OCI-LY1 (cell line): ENCODE data around the gene RNFT2.

ENCODE experiments used
- H2AFZ ChIP-seq: fragments of 200-600 bp; sonication (generic), shearing (Covaris generic); 2 replicates; pipeline ENCODE4 v1.6.0; 2014; ENCODE audit warnings: antibody characterized with exemption, mild to moderate bottlenecking, low read length
- H3F3A ChIP-seq: fragments of 200-600 bp; sonication (generic), shearing (Covaris generic); 2 replicates; pipeline ENCODE4 v1.6.0; 2014; ENCODE audit warnings: mild to moderate bottlenecking, antibody characterized with exemption, low read length, moderate library complexity; ENCODE audit not compliant: insufficient read depth
- H3K27ac ChIP-seq: fragments of 200-600 bp; sonication (generic); 2 replicates; pipeline ENCODE4 v1.5.1; 2014; ENCODE audit warnings: low read length, mixed run types, mild to moderate bottlenecking, low read depth; ENCODE audit not compliant: poor library complexity, severe bottlenecking
- H3K27me3 ChIP-seq: fragments of 200-600 bp; sonication (generic); 2 replicates; pipeline ENCODE4 v1.6.0; 2014; ENCODE audit warnings: antibody characterized with exemption, mild to moderate bottlenecking, low read length, moderate library complexity; ENCODE audit not compliant: insufficient read depth
- H3K36me3 ChIP-seq: fragments of 200-600 bp; sonication (generic); 2 replicates; pipeline ENCODE4 v1.6.1; 2014; ENCODE audit warnings: mild to moderate bottlenecking, antibody characterized with exemption, low read length, moderate library complexity, mixed read lengths; ENCODE audit not compliant: insufficient read depth
- H3K4me1 ChIP-seq: fragments of 200-600 bp; sonication (generic); 2 replicates; pipeline ENCODE4 v1.5.1; 2014; ENCODE audit warnings: mild to moderate bottlenecking, low read length, moderate library complexity; ENCODE audit not compliant: insufficient read depth, severe bottlenecking
- H3K4me2 ChIP-seq: fragments of 200-600 bp; sonication (generic), shearing (Covaris generic); 2 replicates; pipeline ENCODE4 v1.6.1; 2014; ENCODE audit warnings: low read length
- H3K4me3 ChIP-seq: fragments of 200-600 bp; sonication (generic); 2 replicates; pipeline ENCODE4 v1.5.1; 2014; ENCODE audit warnings: low read length, low read depth, mild to moderate bottlenecking, mixed read lengths; ENCODE audit not compliant: poor library complexity, severe bottlenecking
- H3K79me2 ChIP-seq: fragments of 200-600 bp; shearing (Covaris generic); 2 replicates; pipeline ENCODE4 v1.6.1; 2016; ENCODE audit warnings: mixed run types, low read length, mixed read lengths; ENCODE audit not compliant: insufficient read depth
- H3K9ac ChIP-seq: fragments of 200-600 bp; sonication (generic), shearing (Covaris generic); 2 replicates; pipeline ENCODE4 v1.6.1; 2014; ENCODE audit warnings: mild to moderate bottlenecking, low read length, mixed read lengths
- H3K9me2 ChIP-seq: fragments of 200-600 bp; sonication (generic), shearing (Covaris generic); 2 replicates; pipeline ENCODE4 v1.6.1; 2014; ENCODE audit warnings: low read depth, mild to moderate bottlenecking, low read length, mixed read lengths
- H3K9me3 ChIP-seq: fragments of 200-600 bp; shearing (Covaris generic); 2 replicates; pipeline ENCODE4 v1.6.1; 2014; ENCODE audit warnings: low read length, mixed read lengths
- H4K20me1 ChIP-seq: fragments of 200-600 bp; sonication (generic), shearing (Covaris generic); 2 replicates; pipeline ENCODE4 v1.6.0; 2016; ENCODE audit warnings: mild to moderate bottlenecking, low read length; ENCODE audit not compliant: insufficient read depth
- CTCF ChIP-seq: fragments of 200-600 bp; sonication (generic), shearing (Covaris generic); IDR thresholded peaks from 2 replicates; pipeline ENCODE4 v1.5.1; 2017; ENCODE audit warnings: mild to moderate bottlenecking, antibody characterized with exemption, low read length, moderate library complexity, mixed read lengths
- EZH2 ChIP-seq: fragments of 200-600 bp; sonication (generic), shearing (Covaris generic); IDR thresholded peaks from 2 replicates; pipeline ENCODE4 v1.8.0; 2017; ENCODE audit warnings: borderline replicate concordance, mixed run types, mild to moderate bottlenecking, antibody characterized with exemption, low read length, moderate library complexity, mixed read lengths

Gene RNFT2

GRCh38 chr12:116718655-116719454, 19.3 kb upstream of the RNFT2 start:
- H3K4me1 ChIP-seq = peaks cover 79% of the 10 kb centered on the region
- no peak overlapping the region for H2AFZ ChIP-seq
- no peaks in the 10 kb centered on the region for H3K27me3 ChIP-seq
- peaks cover 87% of the 10 kb centered on the region for H3K36me3 ChIP-seq
- TF ChIP-seq CTCF (no peak), EZH2 (no peak)
- no peaks in the 10 kb centered on the region for H3K9me3 ChIP-seq
- peak overlapping the region; percentile 18; the same call in 1 of the 2 replicates for H3K9ac ChIP-seq
- H3K9me2 ChIP-seq = no peaks in the 10 kb centered on the region
- no peaks in the 10 kb centered on the region for H3F3A ChIP-seq
- H3K27ac ChIP-seq = peak overlapping the region; percentile 86
- H3K79me2 ChIP-seq = peaks cover 28% of the 10 kb centered on the region
- H4K20me1 ChIP-seq = no peaks in the 10 kb centered on the region
- no peak overlapping the region for H3K4me3 ChIP-seq
- H3K4me2 ChIP-seq = peak overlapping the region; percentile 45; the same call in 1 of the 2 replicates

GRCh38 chr12:116719731-116720528, 18.2 kb upstream of the RNFT2 start:
- Histone ChIP-seq H3K4me1 (peaks cover 79% of the 10 kb centered on the region), H3K4me3 (no peak overlapping the region), H3K4me2 (peak overlapping the region; percentile 45), H3K27me3 (no peaks in the 10 kb centered on the region), H3K79me2 (peaks cover 32% of the 10 kb centered on the region), H2AFZ (no peak overlapping the region), H3K36me3 (peaks cover 82% of the 10 kb centered on the region), H3F3A (no peaks in the 10 kb centered on the region), H3K9ac (peak overlapping the region; percentile 27; the same call in 1 of the 2 replicates), H4K20me1 (no peaks in the 10 kb centered on the region), H3K9me3 (no peaks in the 10 kb centered on the region), H3K9me2 (no peaks in the 10 kb centered on the region), H3K27ac (peak overlapping the region; percentile 86)
- TF ChIP-seq EZH2 = no peak
- TF ChIP-seq CTCF = no peak

GRCh38 chr12:116722245-116722644, 15.9 kb upstream of the RNFT2 start:
- Histone ChIP-seq H3K9me2 (no peaks in the 10 kb centered on the region), H3F3A (no peaks in the 10 kb centered on the region), H2AFZ (no peak overlapping the region), H4K20me1 (no peaks in the 10 kb centered on the region), H3K4me3 (no peak overlapping the region), H3K27ac (peak overlapping the region; percentile 86), H3K4me2 (peak overlapping the region; percentile 41; the same call in 1 of the 2 replicates), H3K9me3 (no peaks in the 10 kb centered on the region), H3K36me3 (peaks cover 71% of the 10 kb centered on the region), H3K9ac (peak overlapping the region; percentile 52; the same call in 1 of the 2 replicates), H3K79me2 (peaks cover 54% of the 10 kb centered on the region), H3K4me1 (peaks cover 93% of the 10 kb centered on the region), H3K27me3 (no peaks in the 10 kb centered on the region)
- TF ChIP-seq EZH2 = no peak
- TF ChIP-seq CTCF = no peak
